GM21423 (cell line): ENCODE results near the gene CCL27.

Experiments used
- ATAC-seq: cut with Tn5 transposase; IDR thresholded peaks from one replicate; pipeline ENCODE4 v1.9.1; 2021; ENCODE audit warnings: mild to moderate bottlenecking, moderate library complexity; ENCODE audit not compliant: unreplicated experiment

Gene CCL27

GRCh38 chr9:34627716-34628655, 34.5 kb downstream of the CCL27 start:
- no peak for ATAC-seq

GRCh38 chr9:34625186-34625486, 37.3 kb downstream of the CCL27 start:
- no peak for ATAC-seq

DNA sequence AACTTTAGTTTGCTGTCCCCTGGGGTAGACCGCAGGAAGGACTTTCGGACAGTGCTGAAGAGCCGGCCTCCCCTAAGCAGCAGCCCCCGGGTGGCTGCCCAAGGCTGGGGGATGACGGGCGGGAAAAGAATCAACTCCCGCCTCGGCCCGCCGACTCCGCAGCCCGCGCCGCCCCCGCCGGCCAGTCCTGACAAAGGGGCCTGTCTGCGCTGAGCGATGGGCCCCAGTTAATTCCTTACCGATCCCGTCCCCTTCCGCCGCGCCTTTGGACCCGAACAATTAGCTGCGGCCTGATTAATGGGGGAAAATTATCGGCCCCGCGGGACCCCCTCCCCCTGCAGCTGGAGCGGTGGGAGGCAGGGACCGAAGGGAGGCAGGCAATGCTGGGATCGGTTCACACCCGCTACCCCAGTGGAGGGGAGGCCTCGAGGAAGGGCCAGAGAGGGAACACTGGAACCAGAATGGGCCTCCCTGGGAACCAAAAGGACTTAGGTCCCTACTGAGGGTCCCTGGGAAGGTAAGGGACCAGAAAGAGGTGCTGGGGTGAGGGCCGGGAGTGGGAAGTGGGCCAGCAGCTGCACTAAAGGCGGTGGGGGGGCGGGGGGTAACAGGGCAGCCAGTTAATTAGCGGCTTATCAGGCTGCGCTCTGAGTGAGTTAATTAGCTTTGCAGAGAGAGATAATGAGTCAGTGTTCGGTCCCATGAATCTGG, 37.8 kb downstream of the CCL27 start:
- ATAC-seq: no peak

GRCh38 chr9:34623374-34624235, 38.9 kb downstream of the CCL27 start:
- no peak for ATAC-seq

DNA sequence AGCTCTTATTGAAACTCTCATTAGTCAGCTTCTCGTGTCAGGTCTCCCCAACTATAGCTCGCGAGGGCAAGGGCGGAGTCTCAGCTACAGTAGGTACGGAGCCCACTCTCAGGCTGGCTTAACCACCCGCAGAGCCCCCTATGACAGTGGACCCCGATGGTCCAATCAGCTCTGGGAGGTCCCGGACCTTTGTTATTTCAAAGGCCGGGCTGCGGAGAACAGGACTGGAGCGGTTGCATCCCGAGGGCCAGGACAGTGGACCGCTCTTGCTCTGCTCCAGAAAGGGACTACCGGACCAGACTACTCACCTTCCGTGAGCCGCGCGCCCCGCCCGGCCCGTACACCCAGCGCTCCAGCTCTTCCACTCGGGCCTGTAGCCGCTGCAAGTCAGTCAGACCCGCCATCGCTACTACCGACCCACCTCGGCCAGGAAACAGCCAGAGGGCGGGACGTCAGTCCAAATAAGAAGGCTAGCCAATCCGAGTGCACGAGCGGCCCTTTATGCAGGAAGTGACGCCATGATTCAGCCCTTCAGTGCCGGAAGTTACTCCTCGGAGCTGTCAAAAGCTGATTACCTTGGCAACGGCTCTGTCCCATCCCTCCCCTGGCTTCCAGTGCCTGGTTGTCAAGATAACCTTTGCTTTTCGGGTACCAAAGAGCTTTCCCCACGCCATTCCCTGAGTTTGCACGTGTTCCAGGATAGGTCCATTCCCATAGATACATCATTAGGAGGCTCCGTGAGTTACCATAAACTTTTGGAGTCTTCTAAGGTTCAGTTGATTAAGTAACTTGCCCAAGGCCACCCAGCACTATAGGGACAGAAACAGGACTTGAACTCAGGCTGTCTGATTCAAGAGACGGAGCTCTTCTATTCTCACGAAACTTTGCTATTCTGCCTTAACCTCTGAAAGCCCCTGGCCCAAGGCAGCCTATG, 42.1 kb downstream of the CCL27 start, which contains the start of gene DCTN3:
DCTN3 (minus strand) TSS at position 435 of the 934 bp plus-strand sequence; CDS start at position 404, 31 bp downstream.
- ATAC-seq: peak; percentile 97

DNA sequence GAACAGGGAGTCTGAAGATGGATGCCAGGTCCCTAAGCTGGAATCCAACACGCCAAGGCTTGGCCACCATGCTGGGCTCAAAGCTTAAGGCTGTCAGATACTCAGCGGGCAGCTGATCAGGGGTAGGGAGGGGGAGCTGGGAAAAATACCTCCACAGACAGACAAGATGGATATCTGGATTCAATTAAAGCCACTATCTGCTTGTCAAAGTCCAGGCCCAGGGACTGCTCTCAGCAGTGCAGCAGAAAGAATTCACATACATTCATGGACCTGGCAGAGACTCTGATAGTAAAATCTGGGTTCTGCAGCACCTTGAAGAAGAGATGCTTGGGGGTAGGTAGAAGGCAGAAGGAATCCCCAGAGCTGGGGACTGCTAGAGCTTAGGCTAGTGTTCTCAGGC, 47.3 kb downstream of the CCL27 start:
- ATAC-seq: no peak

DNA sequence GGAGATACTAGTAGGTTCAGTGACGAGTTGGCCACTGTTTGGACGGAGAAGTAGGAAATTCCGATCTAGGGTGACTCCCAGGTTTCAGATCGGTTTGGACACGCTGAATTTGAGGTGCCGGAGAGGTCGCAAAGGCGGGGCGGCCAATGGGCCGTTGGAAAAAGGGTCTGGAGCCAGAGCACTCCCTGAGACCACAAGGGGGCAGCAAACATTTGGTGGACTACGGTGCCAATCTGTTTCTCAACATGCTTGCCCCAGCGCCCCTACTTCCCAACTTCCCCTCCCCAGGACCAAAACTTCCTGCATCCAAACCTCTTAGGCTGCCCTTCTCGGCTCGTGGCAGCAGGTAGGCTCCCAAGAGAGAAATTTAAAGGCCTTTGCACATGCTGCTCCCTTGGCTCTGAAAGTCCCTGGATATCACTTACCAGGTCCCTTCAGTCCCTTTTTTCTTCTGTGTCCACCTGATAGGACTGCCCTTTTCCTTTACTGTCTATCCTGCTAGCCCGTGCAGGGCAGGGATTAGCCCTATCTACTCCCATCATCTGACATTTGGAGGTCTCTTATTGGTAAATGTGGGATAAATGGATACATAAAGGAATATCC, 49.6 kb downstream of the CCL27 start:
- peak; percentile 45 for ATAC-seq
